ENCODE measurements around the gene TRPC4AP. TPM values are rescaled to one million over a fixed set of nuclear protein-coding genes. Genes with fewer than 3 reads are reported as not detected.

TRPC4AP gene
- total RNA-seq, 4 donors from 2014 or later, result 63.4 to 101 (median 76.4) TPM

- peaks cover 0 to 21% of the 10 kb centered on the region in 2 donors for H3K27me3 ChIP-seq
- H3K4me3 ChIP-seq, result no peak overlapping the region
- 20 to 29% methylated on average over 5 of the region's 5 CpGs for WGBS, 2 donors
- no peaks in the 10 kb centered on the region for H3K9me3 ChIP-seq
- no peak for TF ChIP-seq EP300 (IDR thresholded peaks at IDR 0.05)
- TF ChIP-seq CTCF (IDR thresholded peaks at IDR 0.05), result no peak
- no peak for TF ChIP-seq POLR2A (IDR thresholded peaks at IDR 0.05)
- H3K36me3 ChIP-seq, result no peaks in the 10 kb centered on the region
- DNase-seq (ENCODE audit: low spot score in 2 of 2), result no peak
- peaks cover 0 to 36% (median 0%) of the 10 kb centered on the region in 4 donors for H3K4me1 ChIP-seq
- no peak overlapping the region for H3K27ac ChIP-seq
These were observed 109.4 kb downstream of the TRPC4AP start for GRCh38 chr20:34983089-34983820.

- no peak for DNase-seq (ENCODE audit: low spot score in 2 of 2)
- TF ChIP-seq POLR2A (IDR thresholded peaks at IDR 0.05) (no peak), EP300 (IDR thresholded peaks at IDR 0.05) (no peak), CTCF (IDR thresholded peaks at IDR 0.05) (no peak)
- 86 to 87% methylated on average over 21 of the region's 21 CpGs for WGBS, 2 donors
- H3K27me3 ChIP-seq, result peaks cover 0 to 21% of the 10 kb centered on the region in 2 donors
- no peak overlapping the region for H3K4me3 ChIP-seq
- peaks cover 0 to 28% (median 0%) of the 10 kb centered on the region in 4 donors for H3K4me1 ChIP-seq
- no peak overlapping the region for H3K27ac ChIP-seq
- no peaks in the 10 kb centered on the region for H3K9me3 ChIP-seq
- no peaks in the 10 kb centered on the region for H3K36me3 ChIP-seq
These were observed 110.1 kb downstream of the TRPC4AP start for GRCh38 chr20:34982270-34983088.

GRCh38 chr20:34980543-34981233 is 111.9 kb downstream of the TRPC4AP start:
- Histone ChIP-seq H3K27me3 (peaks cover 0 to 21% of the 10 kb centered on the region in 2 donors), H3K27ac (no peak overlapping the region), H3K9me3 (no peaks in the 10 kb centered on the region), H3K4me1 (peaks cover 0 to 14% (median 0%) of the 10 kb centered on the region in 4 donors), H3K4me3 (no peak overlapping the region), H3K36me3 (no peaks in the 10 kb centered on the region)
- no peak for TF ChIP-seq CTCF (IDR thresholded peaks at IDR 0.05)
- no peak for TF ChIP-seq POLR2A (IDR thresholded peaks at IDR 0.05)
- 80 to 85% methylated on average over 22 of the region's 22 CpGs for WGBS, 2 donors
- no peak for DNase-seq (ENCODE audit: low spot score in 2 of 2)

- H3K27ac ChIP-seq, result no peak overlapping the region
- H3K4me1 ChIP-seq, result peaks cover 0 to 12% (median 0%) of the 10 kb centered on the region in 4 donors
- H3K27me3 ChIP-seq, result peaks cover 0 to 21% of the 10 kb centered on the region in 2 donors
- no peak overlapping the region for H3K4me3 ChIP-seq
- no peaks in the 10 kb centered on the region for H3K9me3 ChIP-seq
- TF ChIP-seq POLR2A (IDR thresholded peaks at IDR 0.05), result no peak
- TF ChIP-seq EP300 (IDR thresholded peaks at IDR 0.05), result no peak
- TF ChIP-seq CTCF (IDR thresholded peaks at IDR 0.05), result no peak
- 74 to 80% methylated on average over 42 of the region's 42 CpGs for WGBS, 2 donors
- H3K36me3 ChIP-seq, result no peaks in the 10 kb centered on the region
- no peak for DNase-seq (ENCODE audit: low spot score in 2 of 2)
These were observed 113.0 kb downstream of the TRPC4AP start for GRCh38 chr20:34979366-34980153.

Data from tibial nerve (tissue), 4 donors.